Daoy (cell line): ENCODE results near the gene NSUN5. TPM values are rescaled to one million over a fixed set of nuclear protein-coding genes. Genes with fewer than 3 reads are reported as not detected.
"Not testable (repeated sequence)": the region's sequence is repeated elsewhere in the genome, so short reads cannot be mapped to it uniquely, and the experiment has no call there.

Experiments used
- DNase-seq: peaks from one replicate; pipeline ENCODE4 v3.0.0-alpha.2; 2015; ENCODE audit warnings: low read depth
- total RNA-seq: library from RNA; depleted of rRNA; stranded (reverse); fragments of >200 nt; shearing (Covaris generic); gene quantifications from 2 replicates; pipeline ENCODE4 v1.2.3, GENCODE V29; 2014

NSUN5 gene
- total RNA-seq, 1 experiment from 2014 or later = 160 TPM

DNA sequence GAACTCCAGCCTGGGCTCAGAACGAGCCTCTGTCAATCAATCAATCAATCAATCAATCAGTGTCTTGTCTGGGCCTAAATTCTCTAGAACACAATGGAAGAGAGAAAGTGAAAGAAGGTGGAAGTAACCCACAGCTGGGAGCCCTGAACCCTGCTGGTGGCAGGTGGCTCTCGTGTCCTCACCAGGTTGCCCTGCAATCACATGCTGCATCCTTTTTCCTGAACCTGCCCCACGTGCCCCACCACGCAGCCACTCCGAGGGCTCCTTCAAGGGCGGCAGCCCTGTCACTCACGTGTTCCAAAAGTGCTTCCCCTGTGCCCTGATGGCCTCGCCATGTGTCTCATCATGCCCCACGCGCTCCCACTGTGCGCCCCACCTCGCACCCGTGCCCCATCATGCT, 18.8 kb upstream of the NSUN5 start:
- DNase-seq = not testable (repeated sequence)

GRCh38 chr7:73325424-73325823, 16.8 kb upstream of the NSUN5 start:
- not testable (repeated sequence) for DNase-seq

DNA sequence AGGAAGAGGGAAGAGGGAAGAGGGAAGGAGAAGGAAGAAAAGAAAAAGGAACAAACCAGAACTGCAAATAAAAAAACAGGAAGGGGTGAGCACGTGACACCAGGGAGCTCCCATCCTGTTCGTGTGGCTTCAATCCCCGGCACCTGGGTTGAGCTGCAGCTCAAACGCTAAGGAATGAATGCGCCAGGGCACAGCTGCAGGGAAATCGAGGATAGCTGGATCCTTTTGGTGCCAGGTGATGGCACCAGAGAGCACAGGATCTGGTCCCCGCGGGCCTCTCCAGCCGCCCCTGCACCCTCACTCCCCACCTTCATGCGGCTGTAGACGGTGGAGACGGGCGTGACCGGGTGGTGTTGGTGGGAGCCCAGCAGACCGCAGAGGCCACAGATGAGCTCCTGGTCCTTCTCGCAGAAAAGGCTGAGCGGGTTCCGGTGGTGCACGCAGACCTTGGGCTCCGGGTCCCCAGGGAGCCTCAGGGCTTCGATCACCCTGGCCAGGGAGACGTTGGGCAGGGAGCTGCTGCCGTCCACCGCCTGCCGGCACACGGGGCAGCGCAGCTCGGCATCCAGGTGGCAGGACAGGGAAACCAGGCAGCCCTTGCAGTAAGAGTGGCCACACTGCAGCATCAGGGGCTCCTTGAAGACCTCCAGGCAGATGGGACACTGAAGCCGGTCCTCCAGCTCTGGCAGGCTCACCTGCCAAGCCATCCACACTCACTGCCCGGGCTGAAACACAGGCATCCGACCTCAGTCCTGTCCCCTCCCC, 15.6 kb upstream of the NSUN5 start:
- peak; percentile 78 for DNase-seq

- DNase-seq = not testable (repeated sequence)
These were observed 14.9 kb upstream of the NSUN5 start for GRCh38 chr7:73323434-73324080.

- peak; percentile 48 for DNase-seq
These were observed 11.4 kb upstream of the NSUN5 start for GRCh38 chr7:73320009-73320408.

DNA sequence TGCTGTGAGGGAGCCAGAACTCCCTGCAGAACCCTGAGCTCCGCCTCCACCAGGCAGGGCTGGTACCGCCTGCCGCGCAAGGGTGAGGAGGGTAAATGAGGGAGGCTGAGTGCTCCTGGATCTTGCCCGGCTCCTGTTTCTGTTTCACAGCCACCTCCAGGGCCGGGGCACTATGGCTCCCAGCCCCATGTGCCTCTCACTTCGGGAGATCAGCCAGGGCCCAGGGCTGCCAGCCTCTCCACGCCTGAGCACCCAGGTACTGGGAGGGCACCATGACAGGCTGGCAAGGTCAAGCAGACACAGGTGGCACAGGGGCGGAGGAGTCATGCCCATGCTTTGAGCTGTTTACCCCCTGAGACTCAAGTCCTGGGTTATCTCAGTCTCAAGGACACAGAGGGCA, 10.9 kb upstream of the NSUN5 start:
- DNase-seq = not testable (repeated sequence)

DNA sequence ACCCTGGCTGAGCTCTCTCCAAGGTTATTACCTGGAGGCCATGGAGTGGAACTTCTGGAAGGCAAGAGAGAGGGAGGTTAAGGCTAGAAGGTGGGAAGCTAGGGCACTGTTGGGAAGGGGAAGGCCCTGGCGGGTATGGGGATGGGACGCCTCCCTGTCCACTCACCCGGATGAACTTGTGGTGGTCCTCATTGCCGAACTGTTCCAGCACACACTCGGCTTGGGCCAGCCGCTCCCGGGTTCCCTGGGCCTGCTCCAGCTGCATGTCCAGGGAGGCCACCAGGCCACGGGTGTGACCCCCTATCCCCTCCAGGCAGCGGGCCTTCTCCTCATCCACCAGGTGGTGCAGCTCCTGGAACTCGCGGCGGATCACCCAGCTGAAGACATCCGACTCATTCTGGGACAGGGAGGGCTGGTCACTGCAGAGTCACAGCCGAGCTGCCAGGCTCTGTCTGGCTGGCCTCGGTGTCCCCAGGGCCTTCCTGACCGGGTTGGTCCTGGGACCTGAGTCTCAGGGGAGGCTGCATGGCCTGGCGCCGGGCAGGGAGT, 10.1 kb upstream of the NSUN5 start:
- not testable (repeated sequence) for DNase-seq

GRCh38 chr7:73316521-73316920, 7.9 kb upstream of the NSUN5 start:
- no peak for DNase-seq

DNA sequence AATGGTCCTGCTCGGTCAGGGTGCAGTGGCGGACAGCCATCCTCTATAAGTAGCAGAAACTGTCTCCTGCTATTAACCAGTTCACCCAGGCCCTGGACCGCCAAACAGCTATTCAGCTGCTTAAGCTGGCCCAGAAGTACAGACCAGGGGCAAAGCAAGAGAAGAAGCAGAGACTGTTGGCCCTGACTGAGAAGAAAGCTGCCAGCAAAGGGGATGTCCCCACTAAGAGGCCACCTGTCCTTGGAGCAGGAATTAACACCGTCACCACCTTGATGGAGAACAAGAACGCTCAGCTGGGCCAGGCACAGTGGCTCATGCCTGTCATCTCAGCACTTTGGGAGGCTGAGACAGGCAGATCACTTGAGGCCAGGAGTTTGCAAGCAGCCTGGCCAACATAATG, 5.6 kb upstream of the NSUN5 start:
- DNase-seq = no peak

DNA sequence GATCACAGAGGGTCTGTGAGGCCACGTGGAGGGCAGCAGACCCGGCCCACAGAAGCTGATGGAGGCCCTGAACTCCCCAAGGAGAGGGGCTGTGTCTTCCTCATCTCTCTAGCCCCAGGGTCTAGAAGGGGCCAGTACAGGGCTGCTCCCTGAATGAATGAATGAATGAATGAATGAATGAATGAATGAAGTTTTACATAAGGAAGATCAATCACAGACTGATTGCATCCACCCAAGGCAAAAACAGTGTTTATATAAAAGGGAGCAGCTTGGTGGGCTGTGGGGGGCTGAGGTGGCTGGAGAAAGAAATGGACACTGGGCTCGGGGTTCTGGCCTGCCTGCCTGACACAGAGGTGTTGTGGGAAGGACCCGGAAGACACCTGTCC, 4.9 kb upstream of the NSUN5 start:
- no peak for DNase-seq

DNA sequence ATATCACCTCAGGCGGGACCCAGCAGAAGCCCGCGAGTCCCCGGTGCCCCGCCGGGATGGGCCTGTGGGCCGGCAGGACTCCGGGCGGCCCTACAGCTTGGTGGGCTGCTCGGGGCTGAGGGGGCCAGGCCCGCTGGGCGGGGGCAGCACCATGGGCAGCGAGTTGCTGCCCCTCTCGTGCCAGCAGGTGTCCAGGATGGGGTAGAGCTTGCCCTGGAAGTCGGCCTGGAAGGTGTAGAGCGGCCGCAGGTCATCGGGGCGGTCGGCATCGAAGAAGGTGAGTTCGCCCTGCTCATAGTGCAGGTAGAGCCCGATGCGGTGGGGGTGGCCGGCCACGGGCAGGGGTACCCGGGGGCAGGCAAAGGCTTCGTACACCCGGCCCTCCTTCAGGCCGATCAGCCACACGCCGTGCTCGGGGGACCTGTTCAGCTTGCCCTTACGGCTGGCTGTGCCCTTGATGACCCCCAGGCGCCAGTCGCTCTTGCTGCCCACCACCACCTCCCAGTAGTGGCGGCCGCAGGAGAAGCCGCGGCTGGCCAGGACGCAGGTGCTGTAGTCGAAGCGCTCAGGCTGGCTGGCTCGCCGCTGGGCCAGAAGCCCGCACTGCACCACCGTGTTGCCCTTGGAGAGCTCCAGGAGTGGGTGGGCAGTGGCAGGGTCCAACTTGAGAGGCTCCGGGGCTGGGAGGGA, 4.3 kb upstream of the NSUN5 start:
- DNase-seq = no peak

GRCh38 chr7:73311421-73311820, 2.8 kb upstream of the NSUN5 start:
- not testable (repeated sequence) for DNase-seq

GRCh38 chr7:73308074-73308664, 457 bp downstream of the NSUN5 start:
- no peak for DNase-seq

GRCh38 chr7:73307436-73307835, 1.2 kb downstream of the NSUN5 start:
- no peak for DNase-seq

- DNase-seq = not testable (repeated sequence)
These were observed 3.8 kb downstream of the NSUN5 start for GRCh38 chr7:73304612-73305387.

DNA sequence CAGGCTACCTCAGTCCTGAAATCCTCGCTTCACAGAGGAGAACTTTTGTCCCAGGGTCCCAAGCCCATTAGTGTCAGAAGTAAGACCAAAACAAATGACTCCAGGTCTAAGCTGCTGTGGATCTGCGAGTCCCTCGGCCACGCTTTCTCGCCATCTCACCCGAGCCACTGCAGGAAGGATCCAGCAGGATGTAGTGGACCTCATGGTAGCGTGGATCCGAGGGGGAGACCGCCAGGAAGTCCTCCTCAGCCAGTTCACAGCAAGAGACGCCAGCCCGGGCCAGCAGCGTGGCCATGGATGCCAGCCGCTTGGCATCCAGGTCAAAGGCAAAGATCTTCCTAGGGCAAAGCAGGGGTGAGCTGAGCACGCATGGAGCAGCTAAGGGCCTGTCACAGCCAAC, 4.6 kb downstream of the NSUN5 start:
- no peak for DNase-seq

DNA sequence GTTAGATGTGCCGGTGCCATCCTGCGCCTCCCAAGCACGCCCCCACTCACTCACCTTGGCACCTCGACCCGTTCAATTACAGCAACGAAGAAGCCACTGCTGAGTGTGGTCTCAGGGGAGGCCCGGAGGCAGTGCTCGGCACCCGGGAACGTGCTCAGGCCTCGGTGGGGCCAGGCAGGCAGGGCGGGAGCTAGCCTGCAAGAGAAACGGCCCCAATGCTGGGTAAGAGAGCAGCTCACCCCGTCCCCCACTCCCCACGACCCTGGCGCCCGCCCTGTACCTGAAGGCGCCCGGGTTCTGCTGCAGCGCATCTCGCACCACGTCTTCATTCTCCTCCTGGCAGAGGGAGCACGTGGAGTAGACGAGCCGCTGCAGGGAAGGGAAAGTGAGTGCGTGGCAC, 5.1 kb downstream of the NSUN5 start:
- DNase-seq = no peak

- DNase-seq = not testable (repeated sequence)
These were observed 5.8 kb downstream of the NSUN5 start for GRCh38 chr7:73302846-73303245.

- DNase-seq = not testable (repeated sequence)
These were observed 7.5 kb downstream of the NSUN5 start for GRCh38 chr7:73301108-73301507.

DNA sequence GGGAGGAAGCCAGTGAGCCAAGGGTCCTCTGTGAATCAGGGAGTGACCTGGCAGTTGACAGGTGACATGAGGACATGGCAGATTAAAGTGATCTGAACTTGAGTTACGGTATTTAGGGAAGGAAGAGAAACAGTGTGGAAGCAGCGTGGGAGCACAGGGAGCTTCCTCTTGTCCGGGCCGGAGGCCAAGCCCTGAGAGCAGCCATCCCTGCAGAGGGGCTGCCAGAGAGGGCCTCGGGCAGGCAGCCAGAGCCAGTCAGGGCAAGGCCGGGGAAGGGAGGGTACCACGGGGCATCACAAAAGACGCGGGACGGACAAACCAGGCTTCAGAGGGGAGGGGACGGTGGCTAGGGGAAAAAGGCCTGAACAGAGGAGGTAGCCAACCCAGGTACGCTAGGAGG, 8.8 kb downstream of the NSUN5 start:
- DNase-seq = not testable (repeated sequence)

DNA sequence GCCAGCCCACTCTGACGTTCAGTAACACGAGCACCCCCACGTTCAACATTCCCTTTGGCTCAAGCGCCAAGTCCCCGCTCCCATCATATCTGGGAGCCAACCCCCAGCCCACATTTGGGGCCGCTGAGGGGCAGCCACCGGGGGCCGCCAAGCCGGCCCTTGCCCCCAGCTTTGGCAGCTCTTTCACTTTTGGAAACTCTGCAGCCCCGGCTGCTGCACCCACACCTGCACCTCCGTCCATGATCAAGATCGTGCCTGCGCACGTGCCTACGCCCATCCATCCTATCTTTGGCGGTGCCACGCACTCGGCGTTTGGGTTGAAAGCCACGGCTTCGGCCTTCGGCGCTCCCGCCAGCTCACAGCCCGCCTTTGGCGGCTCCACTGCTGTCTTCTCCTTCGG, 10.9 kb downstream of the NSUN5 start:
- DNase-seq = not testable (repeated sequence)
